HG03469 (cell line): ENCODE data around the gene TMC7.
A peak's percentile ranks its signal among the peaks of the same experiment; 100 is the strongest.

ENCODE experiments used
- ATAC-seq: cut with Tn5 transposase; IDR thresholded peaks from one replicate; pipeline ENCODE4 v1.9.1; 2021; ENCODE audit warnings: mild to moderate bottlenecking, moderate library complexity, moderate number of reproducible peaks; ENCODE audit not compliant: unreplicated experiment

Gene TMC7

DNA sequence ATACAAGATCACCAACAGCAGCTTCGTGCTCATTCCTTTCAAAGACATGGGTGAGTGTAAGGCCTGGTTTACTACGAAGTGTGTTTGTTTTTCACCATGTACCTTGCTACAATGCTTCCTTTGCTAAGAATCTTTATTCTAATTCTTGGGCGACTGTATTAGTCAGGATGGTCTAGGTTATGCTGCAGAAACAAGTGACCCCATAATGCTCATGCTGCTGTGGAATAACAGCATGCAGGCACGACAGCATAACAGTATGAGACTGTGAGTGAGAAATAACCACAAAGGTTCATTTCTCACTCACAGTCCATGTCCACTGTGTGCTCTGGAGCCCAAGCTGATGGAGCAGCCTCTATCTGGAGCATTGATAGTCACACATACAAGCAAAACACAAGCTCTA lies 38.0 kb downstream of the TMC7 start:
- ATAC-seq, result no peak

DNA sequence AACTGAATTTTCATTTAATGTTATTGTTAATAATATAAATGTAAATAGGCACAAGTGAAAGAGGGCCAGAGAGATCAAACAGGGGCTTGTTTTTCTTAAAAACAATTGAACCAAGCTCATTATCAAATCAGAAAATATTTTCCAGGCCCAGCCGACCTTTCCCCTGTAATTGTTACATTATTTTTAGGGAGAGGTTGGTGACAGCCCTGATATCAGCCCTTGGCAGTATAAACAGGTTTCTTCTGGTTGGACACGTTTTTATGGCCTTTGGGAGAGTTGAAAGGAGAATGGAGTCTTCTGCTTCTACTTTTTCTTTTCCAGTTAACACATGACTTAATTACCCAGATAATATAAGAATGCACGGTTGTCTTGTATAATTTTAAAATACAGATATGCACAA lies 43.7 kb downstream of the TMC7 start:
- no peak for ATAC-seq

DNA sequence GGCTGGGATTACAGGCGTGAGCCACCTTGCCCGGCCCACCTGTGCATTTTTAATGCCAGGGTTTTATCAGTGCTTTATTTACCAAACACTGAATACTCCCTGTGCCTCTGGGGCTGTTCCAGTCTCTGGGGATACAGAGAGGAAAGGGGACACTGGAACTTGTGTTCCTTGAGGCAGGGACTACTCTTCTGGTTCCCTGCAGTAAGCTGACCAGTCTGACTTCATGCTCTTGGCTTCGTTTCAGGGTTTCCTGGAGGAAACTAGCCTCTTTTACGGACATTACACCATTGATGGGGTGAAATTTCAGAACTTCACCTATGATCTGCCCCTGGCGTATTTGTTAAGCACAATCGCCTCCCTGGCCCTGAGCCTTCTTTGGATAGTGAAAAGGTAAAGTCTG lies 46.2 kb downstream of the TMC7 start:
- no peak for ATAC-seq

DNA sequence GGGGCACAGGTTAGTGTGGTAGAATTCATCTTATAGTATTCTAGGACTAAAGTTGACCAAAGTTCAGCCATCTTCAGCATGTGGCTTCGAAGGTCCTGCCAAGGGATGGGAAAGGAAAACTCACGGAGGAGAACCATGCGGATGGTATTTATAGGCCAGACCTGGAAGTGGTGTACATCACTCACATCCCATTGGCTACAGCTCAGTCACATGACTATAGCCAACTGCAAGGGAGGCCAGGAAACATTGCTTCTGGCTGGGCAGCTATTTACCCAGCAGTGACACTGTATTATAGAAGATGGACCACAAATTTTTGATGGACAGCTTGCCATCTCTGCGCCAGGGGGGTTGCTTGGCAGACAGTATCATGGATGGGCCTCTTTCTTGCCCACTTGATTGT lies 48.0 kb downstream of the TMC7 start:
- no peak for ATAC-seq

DNA sequence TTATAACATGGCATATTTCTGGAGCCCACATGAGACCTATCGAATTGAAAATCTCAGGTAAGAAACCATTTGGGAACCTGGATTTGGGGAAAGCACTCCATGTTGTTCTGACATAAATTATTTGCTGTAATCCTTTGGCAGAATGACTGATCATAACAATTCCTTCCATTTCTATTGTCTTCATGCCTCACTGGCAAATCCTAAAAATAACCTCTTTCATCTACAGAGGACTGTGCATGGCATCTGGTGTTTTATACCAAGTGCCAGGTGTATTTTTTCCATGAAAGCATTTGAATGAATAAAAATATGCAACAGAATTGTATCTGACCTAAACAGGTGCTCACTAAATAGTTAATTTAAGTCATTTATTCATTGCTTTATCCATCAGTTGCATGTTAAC lies 50.0 kb downstream of the TMC7 start:
- ATAC-seq, result no peak

DNA sequence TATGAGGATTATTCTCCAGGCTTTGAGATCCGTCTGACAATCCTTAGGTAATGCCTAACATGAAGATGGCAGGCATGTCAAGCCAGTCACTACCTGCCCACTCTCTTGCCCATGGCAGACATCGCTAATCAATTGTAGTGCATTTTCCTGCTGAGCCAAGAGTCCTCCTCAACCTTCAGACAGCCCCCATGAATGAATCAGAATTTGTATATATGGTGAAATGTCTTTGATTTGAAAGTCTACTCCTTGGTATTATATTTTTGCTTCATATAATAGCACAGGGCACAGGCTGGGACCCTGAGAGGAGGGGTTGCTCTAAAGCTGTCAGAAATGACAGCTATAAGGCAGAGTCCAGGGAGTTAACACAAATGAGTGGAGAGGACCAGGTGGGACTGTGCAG lies 56.7 kb downstream of the TMC7 start:
- no peak for ATAC-seq

DNA sequence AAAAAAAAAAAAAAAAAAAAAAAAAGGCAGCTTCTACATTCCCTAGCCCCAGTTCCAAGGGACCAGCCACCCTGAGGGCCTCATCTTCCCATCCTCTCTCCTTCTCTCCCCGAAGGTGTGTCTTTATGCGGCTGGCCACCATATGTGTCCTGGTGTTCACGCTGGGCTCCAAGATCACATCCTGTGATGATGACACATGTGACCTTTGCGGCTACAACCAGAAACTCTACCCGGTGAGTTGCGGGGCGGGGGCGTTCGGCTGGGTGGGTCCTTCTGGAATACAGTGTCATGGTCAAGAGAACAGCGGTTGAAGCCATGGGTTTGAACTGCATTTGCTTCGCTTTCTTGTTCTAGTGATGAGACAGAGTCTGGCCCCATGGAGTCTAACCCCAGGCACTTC lies 61.0 kb downstream of the TMC7 start:
- no peak for ATAC-seq

DNA sequence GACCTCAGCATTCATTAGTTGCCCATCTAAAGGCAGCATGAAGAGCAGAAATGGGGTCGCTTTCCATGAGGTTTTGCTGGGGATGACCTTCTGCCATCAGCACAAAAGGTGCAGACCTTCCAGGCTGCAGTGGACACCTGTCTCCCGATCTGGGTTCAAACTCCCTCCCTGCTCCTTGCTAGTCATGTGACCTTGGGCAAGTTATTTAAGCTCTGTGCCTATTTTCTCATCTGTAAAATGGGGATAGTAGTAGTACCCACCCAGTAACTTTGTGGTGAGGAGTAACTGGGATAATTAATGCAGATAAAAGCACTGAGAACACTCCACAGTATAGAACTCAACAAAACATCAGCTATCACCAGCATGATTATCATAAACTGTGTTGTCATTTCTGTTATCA lies 62.3 kb downstream of the TMC7 start:
- no peak for ATAC-seq

DNA sequence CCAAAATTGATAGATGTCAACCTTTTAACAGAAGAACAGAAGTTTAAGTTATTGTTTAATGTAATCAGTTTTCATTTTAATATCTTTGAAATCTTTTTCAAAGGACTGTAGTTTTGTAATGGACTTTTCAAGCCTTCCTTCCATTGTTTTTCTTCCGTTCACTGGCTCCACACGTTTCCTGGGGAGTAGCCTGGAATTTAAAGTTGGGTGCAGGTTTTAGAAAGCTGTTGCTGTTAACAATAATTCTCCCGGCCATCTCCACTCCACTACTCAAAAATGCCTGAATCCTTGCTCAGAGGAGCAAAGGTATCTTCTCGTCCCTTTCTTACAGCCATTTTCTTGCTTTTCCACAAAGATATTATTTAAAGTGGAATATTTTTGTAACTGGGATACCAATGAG lies 79.0 kb downstream of the TMC7 start:
- no peak for ATAC-seq

DNA sequence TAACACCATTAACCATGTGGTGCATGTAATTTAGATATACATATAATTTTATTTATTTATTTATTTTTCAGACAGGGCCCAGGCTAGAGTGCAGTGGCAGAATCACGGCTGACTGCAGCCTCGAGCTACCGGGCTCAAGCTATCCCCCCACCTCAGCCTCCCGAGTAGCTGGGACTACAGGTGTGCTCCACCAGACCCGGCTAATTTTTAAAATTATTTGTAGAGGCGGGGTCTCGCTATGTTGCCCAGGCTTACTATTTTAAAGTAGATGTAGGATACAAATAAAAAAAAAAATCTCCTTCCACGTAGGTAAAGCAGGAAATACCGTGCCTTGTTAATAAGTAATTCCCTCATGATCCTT lies 83.2 kb downstream of the TMC7 start:
- no peak for ATAC-seq

DNA sequence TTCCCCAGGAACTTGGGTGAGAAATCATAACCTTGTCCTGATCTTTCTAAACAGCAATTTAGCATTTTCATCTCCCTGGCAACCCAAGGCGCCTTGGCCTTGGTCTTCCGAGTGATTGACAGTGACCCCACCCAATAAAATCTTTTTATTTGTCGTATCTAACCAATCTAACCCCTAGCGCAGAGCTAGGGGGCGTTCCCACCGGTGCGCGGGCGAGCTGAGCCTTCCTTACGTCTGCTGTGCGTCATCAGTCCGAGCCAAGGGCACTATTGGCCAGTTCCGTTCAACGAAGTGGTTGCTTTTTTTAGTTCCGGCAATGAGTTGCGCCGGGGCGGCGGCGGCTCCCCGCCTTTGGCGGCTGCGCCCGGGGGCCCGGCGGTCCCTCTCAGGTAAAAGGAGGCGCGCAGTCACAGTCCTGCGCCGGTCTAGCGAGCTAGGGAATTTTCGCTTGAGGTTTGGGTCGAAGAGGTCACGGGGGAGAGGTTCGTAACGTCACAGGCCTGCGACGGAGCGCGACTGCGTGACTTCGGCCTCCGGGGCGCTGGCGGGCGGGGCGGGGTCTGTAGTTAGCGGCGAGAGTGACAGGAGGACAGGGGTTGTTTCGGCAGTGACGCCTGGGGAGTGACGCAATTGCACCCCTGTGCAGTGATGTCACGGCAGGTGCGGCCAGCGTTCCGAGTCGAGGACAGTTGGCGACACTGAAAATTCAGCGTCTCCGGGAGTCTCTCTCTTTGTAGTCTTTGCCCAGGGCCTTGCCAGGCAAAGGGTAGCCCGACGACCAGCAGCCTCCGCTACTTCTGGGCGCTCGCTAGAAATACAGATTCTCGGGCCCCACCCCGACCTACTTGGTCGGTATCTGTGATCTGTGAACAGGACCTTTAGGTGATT lies 83.9 kb downstream of the TMC7 start, which contains the start of gene COQ7:
Gene COQ7 (plus strand): TSS at position 266 of the 888 bp plus-strand sequence. CDS start 51 bp downstream, at position 317.
- peak; percentile 81 for ATAC-seq

DNA sequence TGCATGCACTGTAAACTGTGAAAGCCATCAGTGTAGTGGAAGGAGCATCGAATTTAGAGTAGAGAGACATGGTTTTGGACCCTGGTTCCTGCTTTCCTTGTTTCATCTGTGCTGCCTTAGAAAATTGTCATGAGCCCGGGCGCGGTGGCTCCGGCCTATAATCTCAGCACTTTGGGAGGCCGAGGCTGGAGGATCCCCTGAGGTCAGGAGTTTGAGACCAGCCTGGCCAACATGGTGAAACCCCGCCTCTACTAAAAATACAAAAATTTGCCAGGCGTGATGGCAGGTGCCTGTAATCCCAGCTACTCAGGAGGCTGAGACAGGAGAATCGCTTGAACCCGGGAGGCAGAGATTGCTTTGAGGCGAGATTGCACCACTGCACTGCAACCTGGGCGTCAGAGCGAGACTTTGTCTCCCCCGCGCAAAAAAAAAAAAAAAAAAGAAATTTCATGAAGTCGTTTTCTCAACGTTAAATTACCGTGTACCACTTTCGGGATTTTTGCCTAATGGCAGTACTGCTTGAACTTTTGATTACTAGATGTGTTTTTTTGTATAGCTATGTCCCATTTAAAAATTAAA lies 84.6 kb downstream of the TMC7 start:
- ATAC-seq, result no peak

DNA sequence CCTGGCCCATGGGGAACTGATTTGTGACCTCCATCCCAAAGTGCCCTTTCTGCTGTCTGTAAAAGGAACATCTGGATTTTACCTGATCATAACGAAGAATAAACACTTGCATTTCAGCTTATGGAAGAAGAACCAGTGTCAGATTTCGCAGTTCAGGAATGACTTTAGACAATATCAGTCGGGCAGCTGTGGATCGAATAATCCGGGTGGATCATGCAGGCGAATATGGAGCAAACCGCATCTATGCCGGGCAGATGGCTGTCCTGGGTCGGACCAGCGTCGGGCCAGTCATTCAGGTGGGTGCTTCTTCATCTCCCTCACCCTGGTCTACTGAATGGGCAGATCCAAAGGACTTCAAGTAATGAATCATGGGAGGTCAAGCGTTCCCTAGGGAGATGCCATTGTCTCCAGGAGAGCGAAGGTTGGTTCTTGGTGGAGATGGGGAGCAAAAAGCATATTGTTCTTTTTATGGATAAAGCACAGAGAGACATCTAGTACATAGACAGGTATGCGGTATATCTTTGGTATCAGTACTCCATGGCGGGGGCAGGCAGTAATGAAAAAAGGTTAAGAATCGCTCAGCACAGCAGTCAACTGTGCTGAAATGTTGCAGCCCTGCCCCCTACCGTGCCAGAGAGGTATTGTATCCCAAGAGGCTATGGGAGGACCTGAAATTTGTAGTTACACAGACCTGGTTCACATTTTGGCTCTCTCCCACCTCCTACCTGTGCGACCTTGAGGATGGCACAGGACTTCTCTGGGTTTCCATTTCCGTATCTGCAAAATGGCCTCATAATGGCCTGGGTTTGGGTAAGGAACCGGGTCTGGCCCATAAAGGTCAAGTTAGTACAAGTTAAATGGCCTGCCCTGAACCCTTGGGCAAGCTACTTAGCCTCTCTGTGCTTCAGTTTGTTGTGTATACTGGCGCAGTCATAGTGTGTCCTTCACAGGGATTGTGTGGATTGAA lies 88.4 kb downstream of the TMC7 start:
- ATAC-seq, result no peak

DNA sequence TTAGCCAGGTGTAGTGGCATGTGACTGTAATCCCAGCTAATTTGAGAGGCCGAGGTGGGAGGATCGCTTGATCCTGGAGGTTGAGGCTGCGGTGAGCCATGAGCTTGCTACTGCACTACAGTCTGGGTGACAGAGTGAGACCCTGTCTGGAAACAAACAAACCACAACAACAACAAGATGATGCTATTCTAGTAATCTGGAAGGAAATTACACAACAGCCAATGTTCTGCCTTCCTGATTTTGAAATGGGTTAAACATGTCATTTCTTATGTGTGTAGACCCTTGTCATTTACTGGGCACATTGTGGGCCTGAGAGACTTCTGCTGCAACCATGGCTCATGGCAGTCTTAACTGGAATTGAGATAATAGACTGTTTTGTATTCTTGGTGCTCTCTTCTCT lies 89.6 kb downstream of the TMC7 start:
- ATAC-seq, result no peak

DNA sequence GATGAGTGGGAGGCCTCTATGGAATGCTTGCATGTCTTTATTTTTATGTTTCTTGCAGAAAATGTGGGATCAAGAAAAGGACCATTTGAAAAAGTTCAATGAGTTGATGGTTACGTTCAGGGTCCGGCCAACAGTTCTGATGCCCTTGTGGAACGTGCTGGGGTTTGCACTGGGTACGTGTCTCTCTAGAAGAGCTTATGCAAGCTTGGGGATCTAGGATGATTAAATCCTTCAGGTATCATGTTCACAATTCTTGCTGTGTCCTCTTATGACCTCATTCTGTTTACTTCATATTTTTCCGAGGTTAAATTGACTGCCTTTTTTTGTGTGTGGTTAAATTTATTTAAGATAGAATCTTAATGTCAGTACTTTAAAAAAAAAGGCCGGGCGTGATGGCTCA lies 90.1 kb downstream of the TMC7 start:
- ATAC-seq, result no peak

DNA sequence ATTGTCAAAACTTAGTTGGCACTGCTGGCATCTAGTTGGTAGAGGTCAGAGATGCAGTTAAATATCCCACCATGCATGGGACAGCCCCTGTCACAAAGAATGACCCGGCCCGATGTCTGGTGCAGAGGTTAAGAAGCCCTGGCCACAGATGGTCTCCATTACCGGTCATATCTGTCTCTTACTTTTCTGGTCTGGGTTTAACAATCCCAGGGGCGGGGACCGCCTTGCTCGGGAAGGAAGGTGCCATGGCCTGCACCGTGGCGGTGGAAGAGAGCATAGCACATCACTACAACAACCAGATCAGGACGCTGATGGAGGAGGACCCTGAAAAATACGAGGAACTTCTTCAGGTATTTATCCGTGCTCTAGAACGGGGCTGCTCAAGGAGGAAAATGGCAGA lies 91.8 kb downstream of the TMC7 start:
- ATAC-seq, result no peak

DNA sequence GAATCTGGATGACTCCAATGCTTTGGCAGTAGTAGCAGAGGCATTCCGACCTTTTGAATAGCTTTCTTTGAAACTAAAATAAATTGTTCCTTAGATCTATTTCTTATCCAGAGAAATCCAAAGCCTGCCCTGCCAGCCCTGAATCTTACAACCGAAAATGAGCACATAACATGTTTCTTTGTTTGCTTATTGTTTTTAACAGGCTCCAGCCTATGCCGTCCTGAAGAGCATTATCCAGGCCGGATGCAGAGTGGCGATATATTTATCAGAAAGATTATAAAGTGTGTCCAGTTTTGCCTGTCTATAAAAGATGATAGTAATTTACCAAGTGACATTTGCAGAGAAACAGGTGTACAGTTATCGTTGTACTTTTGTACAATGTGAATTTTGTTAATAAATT lies 94.1 kb downstream of the TMC7 start:
- no peak for ATAC-seq

DNA sequence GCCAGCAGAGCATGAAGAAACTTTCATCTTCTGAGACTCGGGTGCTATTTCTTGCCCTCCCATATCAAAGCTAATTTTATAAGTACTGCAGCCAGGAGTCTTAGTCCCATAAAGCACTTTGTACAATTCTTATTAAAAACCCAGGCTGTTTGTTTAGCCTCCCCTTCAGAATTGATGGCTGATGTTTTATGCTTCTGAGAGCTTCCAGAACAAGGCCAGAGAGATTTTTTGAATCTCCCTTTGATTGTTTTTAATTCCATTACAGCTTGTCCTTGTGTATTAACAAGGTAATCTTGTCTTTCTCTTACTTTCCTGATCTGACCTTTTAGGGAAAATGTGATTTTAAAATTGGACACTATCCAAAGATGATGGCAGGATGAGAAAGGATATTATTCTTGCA lies 99.9 kb downstream of the TMC7 start:
- ATAC-seq, result no peak

DNA sequence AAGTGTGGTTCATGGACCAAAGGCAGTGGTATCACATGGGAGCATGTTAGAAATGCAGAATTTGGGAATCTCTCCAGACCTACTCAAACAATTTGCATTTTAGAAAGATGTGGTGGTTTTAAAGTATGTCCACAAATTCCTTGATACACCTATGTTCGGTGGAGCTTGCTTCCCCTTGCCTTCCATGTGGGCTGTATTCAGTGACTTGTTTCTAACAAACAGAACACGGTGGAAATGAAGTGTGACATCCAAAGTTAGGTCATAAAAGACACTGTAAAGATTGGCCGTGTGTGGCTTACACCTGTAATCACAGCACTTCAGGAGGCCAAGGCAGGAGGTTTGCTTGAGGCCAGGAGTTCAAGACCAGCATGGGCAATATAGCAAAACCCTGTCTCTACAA lies 100.4 kb downstream of the TMC7 start:
- no peak for ATAC-seq

DNA sequence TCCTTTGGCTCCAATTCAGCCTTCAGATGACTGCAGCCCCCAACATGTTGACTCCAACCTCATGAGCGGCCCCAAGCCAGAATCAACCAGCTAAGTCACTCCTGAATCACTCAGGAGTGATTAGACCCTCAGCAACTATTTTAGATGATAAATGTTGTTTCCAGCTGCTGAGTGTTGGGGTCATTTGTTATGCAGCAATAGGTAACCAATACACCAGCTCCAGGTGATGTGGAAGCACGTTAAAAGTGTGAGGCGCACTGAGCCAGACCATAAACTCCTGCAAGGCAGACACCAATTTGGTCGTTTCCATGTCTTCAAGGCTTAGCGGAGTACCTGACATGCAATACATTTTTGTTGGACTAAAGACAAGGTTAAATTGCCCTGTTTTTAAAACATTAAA lies 101.1 kb downstream of the TMC7 start:
- ATAC-seq, result no peak

DNA sequence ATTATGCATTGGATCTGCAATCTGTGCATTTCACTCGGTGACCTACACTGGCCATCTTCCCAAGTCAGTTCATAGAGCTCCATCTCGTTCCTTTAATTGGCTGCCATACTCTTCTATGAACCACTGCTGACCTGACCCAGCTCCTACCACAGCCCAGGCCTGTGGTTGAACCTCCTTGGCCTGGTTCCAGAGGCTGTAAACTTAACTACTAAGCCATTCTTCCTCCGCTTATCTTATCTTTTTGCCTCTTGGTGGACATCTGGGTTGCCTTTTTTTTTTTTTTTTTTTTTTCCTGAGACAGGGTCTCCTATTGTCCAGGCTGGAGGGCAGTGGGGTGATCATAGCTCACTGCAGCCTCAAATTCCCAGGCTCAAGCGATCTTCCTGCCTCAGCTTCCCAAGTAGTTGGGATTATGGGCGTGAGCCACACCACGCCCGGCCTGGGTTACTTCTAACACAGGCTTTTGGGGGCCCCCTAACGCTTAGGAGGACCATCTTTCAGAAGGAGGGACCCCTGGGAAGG lies 102.0 kb downstream of the TMC7 start:
- ATAC-seq, result no peak
